A549 (cell line): Measurements from ENCODE around the gene FCMR. TPM values are rescaled to one million over a fixed set of nuclear protein-coding genes. Genes with fewer than 3 reads are reported as not detected.
A peak's percentile ranks its signal among the peaks of the same experiment; 100 is the strongest.

Source experiments
- ATAC-seq, 2 experiments: fragments of 200-7000 bp in 1 of 2; fragments of >200 bp in 1 of 2; cut with Nextera tagmentation in 1 of 2; cut with Tn5 transposase in 1 of 2; 3 replicates each; pipeline versions ENCODE4 v1.8.0 to v1.9.1; 2018 to 2020; ENCODE audit warnings: mild to moderate bottlenecking in 1 of 2, moderate library complexity in 1 of 2
- CTCF ChIA-PET: fragments of 300-600 bp; sonication (Branson Sonifier 250); formaldehyde crosslinking; extraction: SDS; loops from one replicate; lab custom pipeline; 2021; ENCODE audit warnings: antibody characterized with exemption, inconsistent platforms; lab: Yijun Ruan, JAX
- POLR2A ChIA-PET: fragments of 350-600 bp; formaldehyde crosslinking; extraction: SDS; loops from one replicate; lab custom pipeline; 2021; ENCODE audit warnings: antibody characterized with exemption, inconsistent platforms; lab: Yijun Ruan, JAX
- DNase-seq, 2 experiments: peaks; one replicate each; pipeline versions ENCODE4 v3.0.0 to v3.0.0-alpha.2; 2011 to 2016; ENCODE audit warnings: low read depth in 1 of 2, low spot score in 1 of 2
- FAIRE-seq: peaks from 2 replicates; lab custom pipeline; 2011; peaks lifted over from hg19 to GRCh38; lab: Jason Lieb, UNC
- H3K27ac ChIP-seq, 2 experiments: fragments of >200 bp; sonication (Bioruptor Twin); formaldehyde crosslinking; 3 replicates each; pipeline ENCODE4 v1.5.1; 2016 to 2017
- H3K4me1 ChIP-seq: fragments of >200 bp; sonication (Bioruptor Twin); formaldehyde crosslinking; 3 replicates; pipeline ENCODE4 v1.6.1; 2016
- H3K4me2 ChIP-seq: fragments of >200 bp; sonication (Bioruptor Twin); formaldehyde crosslinking; 3 replicates; pipeline ENCODE4 v1.6.1; 2016
- H3K4me3 ChIP-seq: fragments of >200 bp; sonication (Bioruptor Twin); formaldehyde crosslinking; 3 replicates; pipeline ENCODE4 v1.5.1; 2016
- H3K9me3 ChIP-seq: fragments of >200 bp; sonication (Bioruptor Twin); formaldehyde crosslinking; 3 replicates; pipeline ENCODE4 v1.6.1; 2016
- CHD4 ChIP-seq: fragments of 200-600 bp; sonication (generic); IDR thresholded peaks from 2 replicates; pipeline ENCODE4 v1.6.1; 2016; ENCODE audit warnings: antibody characterized with exemption, mild to moderate bottlenecking, borderline replicate concordance
- CTCF ChIP-seq: fragments of >200 bp; sonication (Bioruptor Twin); formaldehyde crosslinking; IDR thresholded peaks from 3 replicates; pipeline ENCODE4 v1.5.1; 2016
- ESRRA ChIP-seq: fragments of 150-350 bp; IDR thresholded peaks from 2 replicates; pipeline ENCODE4 v1.6.1; 2014; ENCODE audit warnings: mild to moderate bottlenecking, low read length, borderline replicate concordance
- FOSB ChIP-seq: fragments of 250-450 bp; sonication (Bioruptor Pico); IDR thresholded peaks from 2 replicates; pipeline ENCODE4 v1.5.0; 2020; ENCODE audit warnings: mild to moderate bottlenecking, moderate library complexity
- FOSL2 ChIP-seq, 2 experiments: fragments of 450-650 bp in 1 of 2; fragments of >200 bp in 1 of 2; sonication (Bioruptor Twin) in 1 of 2; formaldehyde crosslinking; IDR thresholded peaks; 2 replicates each; pipeline versions ENCODE4 v1.5.0 to v1.6.1; 2016 to 2020; ENCODE audit warnings: mild to moderate bottlenecking in 1 of 2, moderate library complexity in 1 of 2
- HES2 ChIP-seq: fragments of >200 bp; sonication (Bioruptor Twin); formaldehyde crosslinking; IDR thresholded peaks from 2 replicates; pipeline ENCODE4 v1.6.1; 2016
- JUN ChIP-seq, 2 experiments: fragments of >200 bp; sonication (Bioruptor Twin); formaldehyde crosslinking; IDR thresholded peaks; 2 replicates in 1 of 2; 3 replicates in 1 of 2; pipeline ENCODE4 v1.6.1; 2016 to 2017
- PBX3 ChIP-seq: IDR thresholded peaks from 2 replicates; pipeline ENCODE4 v1.6.1; 2012
- POLR2A ChIP-seq: IDR thresholded peaks from 2 replicates; pipeline ENCODE4 v1.6.1; 2012; ENCODE audit warnings: mild to moderate bottlenecking, low read length
- RAD21 ChIP-seq, 2 experiments: fragments of >200 bp in 1 of 2; sonication (Bioruptor Twin) in 1 of 2; formaldehyde crosslinking in 1 of 2; IDR thresholded peaks in 1 of 2; conservative IDR thresholded peaks in 1 of 2; 2 replicates in 1 of 2; 3 replicates in 1 of 2; pipeline ENCODE4 v1.6.1; 2012 to 2018; ENCODE audit warnings: inconsistent platforms in 1 of 2
- RARB ChIP-seq: fragments of 250-450 bp; sonication (Bioruptor Pico); IDR thresholded peaks from 2 replicates; pipeline ENCODE4 v1.8.0; 2021; ENCODE audit warnings: mild to moderate bottlenecking, moderate library complexity
- RFX5 ChIP-seq: fragments of 450-650 bp; IDR thresholded peaks from 2 replicates; pipeline ENCODE4 v1.7.1; 2014; ENCODE audit warnings: antibody characterized with exemption, mild to moderate bottlenecking, moderate library complexity
- SMC3 ChIP-seq: fragments of >200 bp; sonication (Bioruptor Twin); formaldehyde crosslinking; IDR thresholded peaks from 3 replicates; pipeline ENCODE4 v1.6.1; 2018; ENCODE audit warnings: inconsistent platforms
- ZC3H11A ChIP-seq: fragments of 450-650 bp; IDR thresholded peaks from 2 replicates; pipeline ENCODE4 v1.6.1; 2014; ENCODE audit warnings: antibody characterized with exemption, mild to moderate bottlenecking
- ZFP36 ChIP-seq: fragments of 450-650 bp; IDR thresholded peaks from 2 replicates; pipeline ENCODE4 v1.6.1; 2014; ENCODE audit warnings: borderline replicate concordance; ENCODE audit not compliant: partially characterized antibody
- ZSCAN20 ChIP-seq: fragments of 250-450 bp; sonication (Bioruptor Pico); IDR thresholded peaks from 2 replicates; pipeline ENCODE4 v1.8.0; 2022; ENCODE audit warnings: mild to moderate bottlenecking, moderate library complexity
- WGBS: methylation state at CpG from one replicate; pipeline ENCODE4 v1.1.6; 2017; ENCODE audit errors: missing lambda C conversion rate; 5-methylcytosine and 5-hydroxymethylcytosine counted together
- polyA plus RNA-seq, 4 experiments: library from polyadenylated mRNA; depleted of rRNA in 3 of 4; stranded (reverse); fragments of >200 nt; fragmentation: RNase III in 1 of 4; extraction: RNeasy Plus Mini Kit Qiagen cat#74134 plus additional on column Dnase treatment in 1 of 4; gene quantifications; 2 replicates in 3 of 4; 3 replicates in 1 of 4; pipeline ENCODE4 v1.2.3, GENCODE V29; 2011 to 2017

FCMR gene
- polyA plus RNA-seq, 2 of the 4 experiments (the other 2 are of a cell fraction), result 0.19 to 0.93 TPM

DNA sequence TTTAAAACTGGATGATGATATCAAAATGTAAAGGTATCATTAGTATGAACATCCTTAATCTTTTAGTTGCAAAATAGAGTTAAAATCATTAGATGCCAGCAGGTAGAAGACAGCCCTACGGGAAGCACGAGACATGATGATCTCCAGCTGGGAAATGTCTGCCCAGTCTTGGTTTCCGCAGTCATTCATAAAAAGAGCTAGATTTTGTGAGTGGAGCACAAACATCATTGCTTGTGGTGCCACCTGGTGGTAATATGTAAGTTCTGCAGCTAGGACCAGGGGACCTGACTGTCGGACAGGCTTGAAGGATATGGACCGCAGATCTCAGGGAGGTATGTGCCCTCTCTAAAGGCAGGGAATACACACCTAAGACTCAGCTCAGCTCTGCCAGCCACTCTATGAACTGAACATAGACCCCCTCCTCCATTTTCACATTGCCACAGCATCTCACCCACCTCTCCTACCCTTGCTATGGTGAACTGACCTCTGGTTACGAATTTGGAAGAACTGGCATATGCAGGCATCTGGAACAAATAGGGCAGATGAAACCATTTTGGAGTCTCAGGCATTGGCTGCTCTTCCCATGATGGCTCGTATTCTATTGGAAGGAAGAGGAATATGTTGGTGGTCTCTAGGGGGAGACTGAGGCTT lies 9.2 kb downstream of the FCMR start:
- Histone ChIP-seq H3K27ac (no peak overlapping the region), H3K4me1 (peaks cover 4% of the 10 kb centered on the region; the same call in 1 of the 3 replicates), H3K4me2 (no peak overlapping the region), H3K4me3 (no peak overlapping the region), H3K9me3 (no peaks in the 10 kb centered on the region)
- DNase-seq (peak; percentile 77 to 87), FAIRE-seq (no peak), ATAC-seq (peak; percentile 58 to 71; a peak in 4 of 6 replicates)
- ChIA-PET CTCF (interaction anchor here (0.6 to 9.4 kb wide), 97 partner anchors 8 to 586 kb away, joined by 3 to 123 read pairs (median 5); partner anchors contain the start of genes DYRK3, FCMR, IL10 and IL20), POLR2A (interaction anchor here (0.6 to 1.0 kb wide), 3 partner anchors 70 to 277 kb away, joined by 3 to 11 read pairs (median 4); partner anchors contain the start of gene DYRK3)
- 17% methylated on average over 7 of the region's 7 CpGs for WGBS
- TF ChIP-seq JUN (IDR thresholded peaks at IDR 0.05) (no peak), CHD4 (no peak), RAD21 (conservative IDR thresholded peaks at IDR 0.05 in 1 of 2, IDR thresholded peaks at IDR 0.05 in 1 of 2) (peak; percentile 85 to 89), SMC3 (peak; percentile 93), ESRRA (no peak), HES2 (no peak), CTCF (peak; percentile 79)

DNA sequence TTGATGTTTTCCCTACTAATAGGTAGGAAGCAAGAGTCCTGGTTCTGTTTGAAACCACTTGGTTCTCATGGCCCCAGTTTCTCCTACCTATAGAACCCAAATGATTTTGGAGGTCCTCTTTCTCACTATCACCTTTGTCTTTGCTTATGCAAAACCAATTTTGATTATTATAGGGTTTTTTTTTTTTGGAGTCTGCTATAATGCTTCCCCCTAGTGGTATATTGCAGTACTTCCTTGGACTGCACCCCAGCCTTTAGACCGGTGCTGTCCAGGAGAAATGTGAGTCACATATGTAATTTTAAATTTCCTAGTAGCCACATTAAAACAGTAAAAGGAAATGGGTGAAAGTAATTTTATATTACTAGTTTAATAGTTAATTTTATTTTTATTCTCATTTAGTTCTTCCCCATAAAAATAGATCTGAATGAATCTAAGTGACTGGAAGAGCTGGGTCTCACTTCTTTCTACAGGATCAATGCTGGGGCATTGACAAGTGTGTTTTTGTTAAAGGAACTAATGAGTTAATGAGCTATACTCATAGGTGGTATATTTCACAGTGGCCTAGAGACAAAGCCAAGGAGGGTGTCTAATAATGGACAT lies 10.6 kb downstream of the FCMR start:
- Histone ChIP-seq H3K27ac (no peak overlapping the region), H3K9me3 (no peaks in the 10 kb centered on the region), H3K4me1 (peaks cover 8% of the 10 kb centered on the region; the same call in 1 of the 3 replicates), H3K4me2 (no peak overlapping the region), H3K4me3 (no peak overlapping the region)
- ChIA-PET CTCF (interaction anchor here (0.6 to 9.4 kb wide), 63 partner anchors 10 to 588 kb away, joined by 3 to 123 read pairs (median 7); partner anchors contain the start of genes DYRK3, FCMR, IL10 and IL20), POLR2A (no interaction called here)
- FAIRE-seq (no peak), DNase-seq (peak; percentile 61 to 85), ATAC-seq (peak in 1 of 2 experiments; percentile 46; a peak in 3 of 6 replicates)
- WGBS, result 3% methylated on average over 1 of the region's 1 CpG
- TF ChIP-seq CTCF (peak; percentile 90), ZSCAN20 (no peak), SMC3 (peak; percentile 84), RAD21 (conservative IDR thresholded peaks at IDR 0.05 in 1 of 2, IDR thresholded peaks at IDR 0.05 in 1 of 2) (peak; percentile 68 to 80)

- peak overlapping the region; percentile 72 to 84 for H3K27ac ChIP-seq
- ATAC-seq, result peak in 1 of 2 experiments; percentile 28; a peak in 4 of 6 replicates
- CTCF ChIA-PET, result interaction anchor here (0.7 to 5.1 kb wide), 31 partner anchors 9 to 430 kb away, joined by 3 to 50 read pairs (median 4); partner anchors contain the start of genes DYRK3, EIF2D, FCMR and IL10
These were observed 11.8 kb downstream of the FCMR start for GRCh38 chr1:206909883-206910318.

More at GRCh38 chr1:206909883-206910318, 11.8 kb downstream of the FCMR start:
- Histone ChIP-seq H3K4me3 (peak overlapping the region; percentile 63), H3K9me3 (no peaks in the 10 kb centered on the region), H3K4me1 (peaks cover 19% of the 10 kb centered on the region), H3K4me2 (peak overlapping the region; percentile 91)
- POLR2A ChIA-PET, result interaction anchor here (1.0 to 2.2 kb wide), 2 partner anchors 19 to 275 kb away, joined by 6 to 11 read pairs; partner anchors contain the start of gene DYRK3
- WGBS, result 41% methylated on average over 14 of the region's 14 CpGs
- TF ChIP-seq SMC3 (no peak), ESRRA (no peak), FOSB (CRISPR knock-in tag) (no peak), POLR2A (no peak), ZC3H11A (no peak), HES2 (no peak), RFX5 (no peak), CHD4 (no peak), ZFP36 (no peak), FOSL2 (IDR thresholded peaks at IDR 0.05) (no peak), FOSL2 (CRISPR knock-in tag; IDR thresholded peaks at IDR 0.05) (no peak), RARB (no peak), PBX3 (no peak)
- FAIRE-seq (no peak), DNase-seq (no peak)
